BE2C (cell line): ENCODE measurements around the gene ZBTB9.
A peak's percentile ranks its signal among the peaks of the same experiment; 100 is the strongest.

Experiments
- DNase-seq: peaks from one replicate; pipeline ENCODE4 v3.0.0-alpha.2; 2020
- H3K27me3 ChIP-seq: fragments of 250-450 bp; sonication (Bioruptor Pico); 2 replicates; pipeline ENCODE4 v1.5.1; 2020; ENCODE audit warnings: mild to moderate bottlenecking
- H3K36me3 ChIP-seq: fragments of 250-450 bp; sonication (Bioruptor Pico); 2 replicates; pipeline ENCODE4 v1.5.1; 2020; ENCODE audit warnings: mild to moderate bottlenecking
- H3K4me1 ChIP-seq: fragments of 250-450 bp; sonication (Bioruptor Pico); 2 replicates; pipeline ENCODE4 v1.5.1; 2020
- H3K4me3 ChIP-seq: 2 replicates; pipeline ENCODE4 v1.5.1; 2011; ENCODE audit warnings: low read depth, low read length
- H3K9me3 ChIP-seq: fragments of 250-450 bp; sonication (Bioruptor Pico); 2 replicates; pipeline ENCODE4 v1.5.1; 2020
- TF ChIP-seq, protein P1 (sequence below): IDR thresholded peaks from 2 replicates; pipeline ENCODE4 v1.5.1; 2012; ENCODE audit warnings: mild to moderate bottlenecking, low read depth, low read length

Gene ZBTB9

DNA sequence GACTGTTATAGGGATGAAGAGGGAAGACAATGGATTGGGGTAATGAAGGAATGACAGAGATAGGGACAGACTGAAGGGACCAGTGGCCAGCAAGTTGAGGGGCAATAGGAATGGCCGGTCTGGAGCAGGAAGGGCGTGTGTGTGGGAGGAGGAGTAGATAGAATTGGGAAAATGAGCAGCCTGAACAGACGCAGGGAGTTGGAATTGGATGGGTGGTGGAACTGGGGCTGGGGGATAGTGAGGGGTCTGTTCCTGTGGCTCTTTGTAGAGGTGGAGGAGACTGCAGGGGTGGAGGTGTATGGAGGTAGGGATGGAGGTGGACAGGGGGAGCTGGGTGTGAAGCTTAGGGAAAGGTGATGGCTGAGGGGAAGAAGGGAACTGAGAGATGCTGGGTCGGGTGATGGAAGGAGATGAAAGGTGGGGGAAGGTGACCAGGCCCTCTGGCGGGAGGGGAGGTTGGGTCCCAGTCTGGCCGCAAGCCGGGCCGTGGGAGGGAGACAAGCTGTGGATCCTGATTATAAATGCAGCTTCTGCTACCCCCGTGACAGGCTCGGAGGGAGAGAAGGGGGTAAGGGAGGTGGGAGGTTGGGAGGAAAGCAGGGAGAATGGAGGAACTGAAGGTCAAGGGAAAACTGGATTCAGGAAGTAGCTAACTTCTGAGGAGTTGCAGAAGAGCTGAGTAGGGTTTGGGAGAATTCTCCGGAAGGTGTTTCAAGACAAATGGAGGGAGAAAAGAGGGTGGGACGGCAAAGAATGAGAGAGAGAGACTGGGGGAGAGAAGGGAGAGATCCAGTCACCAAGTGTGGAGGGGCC lies 29.3 kb upstream of the ZBTB9 start:
- Histone ChIP-seq H3K4me1 (no peaks in the 10 kb centered on the region), H3K27me3 (no peaks in the 10 kb centered on the region), H3K36me3 (no peaks in the 10 kb centered on the region), H3K9me3 (no peaks in the 10 kb centered on the region), H3K4me3 (peak overlapping the region; percentile 60)
- TF ChIP-seq, protein P1, sequence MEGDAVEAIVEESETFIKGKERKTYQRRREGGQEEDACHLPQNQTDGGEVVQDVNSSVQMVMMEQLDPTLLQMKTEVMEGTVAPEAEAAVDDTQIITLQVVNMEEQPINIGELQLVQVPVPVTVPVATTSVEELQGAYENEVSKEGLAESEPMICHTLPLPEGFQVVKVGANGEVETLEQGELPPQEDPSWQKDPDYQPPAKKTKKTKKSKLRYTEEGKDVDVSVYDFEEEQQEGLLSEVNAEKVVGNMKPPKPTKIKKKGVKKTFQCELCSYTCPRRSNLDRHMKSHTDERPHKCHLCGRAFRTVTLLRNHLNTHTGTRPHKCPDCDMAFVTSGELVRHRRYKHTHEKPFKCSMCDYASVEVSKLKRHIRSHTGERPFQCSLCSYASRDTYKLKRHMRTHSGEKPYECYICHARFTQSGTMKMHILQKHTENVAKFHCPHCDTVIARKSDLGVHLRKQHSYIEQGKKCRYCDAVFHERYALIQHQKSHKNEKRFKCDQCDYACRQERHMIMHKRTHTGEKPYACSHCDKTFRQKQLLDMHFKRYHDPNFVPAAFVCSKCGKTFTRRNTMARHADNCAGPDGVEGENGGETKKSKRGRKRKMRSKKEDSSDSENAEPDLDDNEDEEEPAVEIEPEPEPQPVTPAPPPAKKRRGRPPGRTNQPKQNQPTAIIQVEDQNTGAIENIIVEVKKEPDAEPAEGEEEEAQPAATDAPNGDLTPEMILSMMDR: no peak
- DNase-seq: no peak

- peak; percentile 95 for DNase-seq
- peaks cover 4% of the 10 kb centered on the region; the same call in 1 of the 2 replicates for H3K4me1 ChIP-seq
- no peaks in the 10 kb centered on the region for H3K36me3 ChIP-seq
- no peaks in the 10 kb centered on the region for H3K9me3 ChIP-seq
- H3K27me3 ChIP-seq: no peaks in the 10 kb centered on the region
- TF ChIP-seq, protein P1: peak; percentile 69
- peak overlapping the region; percentile 60 for H3K4me3 ChIP-seq
Measured at GRCh38 chr6:33425668-33426577, 28.5 kb upstream of the ZBTB9 start.

DNA sequence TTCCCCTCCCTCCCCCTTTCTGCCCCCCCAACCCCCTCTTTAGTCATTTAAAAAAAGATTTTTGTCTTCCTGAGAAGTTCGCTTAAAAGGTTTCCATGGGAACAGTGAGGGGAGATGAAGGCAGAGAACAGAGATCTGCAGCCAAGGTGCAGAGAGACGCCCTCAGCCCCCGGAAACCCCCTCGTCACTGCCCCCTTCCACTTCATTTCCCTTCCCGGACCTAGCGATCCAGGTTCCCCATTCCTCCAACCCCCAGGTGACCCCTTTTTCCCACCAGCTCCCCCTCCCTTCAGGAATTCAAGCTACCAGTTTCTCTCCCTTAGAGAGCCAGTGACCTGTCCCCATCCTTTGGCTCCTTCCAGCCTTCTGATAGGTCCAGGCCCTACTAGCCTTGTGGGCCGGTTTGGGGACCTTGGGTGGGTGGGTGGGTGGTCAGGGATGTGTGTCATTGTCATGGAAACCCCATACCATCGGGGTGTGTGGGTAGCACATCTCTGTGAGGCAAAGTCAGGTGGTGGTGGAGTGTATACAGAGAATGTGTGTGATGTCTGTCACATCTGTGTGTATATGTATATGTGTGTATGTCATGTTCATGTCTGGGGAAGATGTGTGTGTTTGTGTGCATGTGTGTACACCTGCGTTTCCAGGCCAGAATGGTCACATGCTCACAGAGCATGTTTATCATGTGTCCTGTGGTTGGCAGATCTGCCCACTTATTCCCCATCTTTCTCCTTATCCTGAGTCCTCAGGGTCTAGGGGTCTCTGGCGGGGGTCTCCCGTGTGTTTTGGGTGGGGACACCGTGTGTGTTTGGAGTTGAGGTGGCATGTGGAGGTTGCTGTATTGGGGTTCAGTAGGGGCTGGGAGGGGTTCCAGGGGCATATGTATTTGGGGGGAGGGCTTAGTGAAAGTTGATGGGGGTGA lies 27.5 kb upstream of the ZBTB9 start:
- TF ChIP-seq, protein P1: no peak
- no peaks in the 10 kb centered on the region for H3K27me3 ChIP-seq
- H3K4me1 ChIP-seq: peaks cover 6% of the 10 kb centered on the region; the same call in 1 of the 2 replicates
- DNase-seq: no peak
- H3K9me3 ChIP-seq: no peaks in the 10 kb centered on the region
- peak overlapping the region; percentile 61 for H3K4me3 ChIP-seq
- H3K36me3 ChIP-seq: no peaks in the 10 kb centered on the region

GRCh38 chr6:33427585-33428223 lies 26.7 kb upstream of the ZBTB9 start:
- H3K27me3 ChIP-seq: no peaks in the 10 kb centered on the region
- peak; percentile 66 for DNase-seq
- H3K9me3 ChIP-seq: no peaks in the 10 kb centered on the region
- H3K36me3 ChIP-seq: no peaks in the 10 kb centered on the region
- H3K4me1 ChIP-seq: peaks cover 6% of the 10 kb centered on the region; the same call in 1 of the 2 replicates
- H3K4me3 ChIP-seq: peak overlapping the region; percentile 61
- TF ChIP-seq, protein P1: no peak

- no peaks in the 10 kb centered on the region for H3K36me3 ChIP-seq
- no peaks in the 10 kb centered on the region for H3K9me3 ChIP-seq
- peaks cover 6% of the 10 kb centered on the region; the same call in 1 of the 2 replicates for H3K4me1 ChIP-seq
- TF ChIP-seq, protein P1: peak; percentile 60
- H3K27me3 ChIP-seq: no peaks in the 10 kb centered on the region
- peak overlapping the region; percentile 60 for H3K4me3 ChIP-seq
- peak; percentile 54 for DNase-seq
Measured at GRCh38 chr6:33428224-33428965, 26.0 kb upstream of the ZBTB9 start.
